Fibroblast of lung (primary cell): ENCODE results near the gene RABL2B. TPM values are rescaled to one million over a fixed set of nuclear protein-coding genes. Genes with fewer than 3 reads are reported as not detected.
A peak's percentile ranks its signal among the peaks of the same experiment; 100 is the strongest.
"Not testable (repeated sequence)": the region's sequence is repeated elsewhere in the genome, so short reads cannot be mapped to it uniquely, and the experiment has no call there.

Experiments used
- DNase-seq, 2 donors: peaks; one replicate each; pipeline versions ENCODE4 v3.0.0 to v3.0.0-alpha.2; 2010; ENCODE audit warnings: low read depth in 2 of 2
- H2AFZ ChIP-seq: 2 replicates; pipeline ENCODE4 v1.5.1; 2012; ENCODE audit warnings: low read length, control low read depth, inconsistent platforms
- H3K27ac ChIP-seq: 2 replicates; pipeline ENCODE4 v1.5.1; 2011; ENCODE audit warnings: low read length, control low read depth; ENCODE audit not compliant: insufficient read depth
- H3K27me3 ChIP-seq: 2 replicates; pipeline ENCODE4 v1.5.1; 2011; ENCODE audit warnings: mild to moderate bottlenecking, low read length; ENCODE audit not compliant: control insufficient read depth, insufficient read depth
- H3K36me3 ChIP-seq: 2 replicates; pipeline ENCODE4 v1.5.1; 2011; ENCODE audit warnings: low read length; ENCODE audit not compliant: control insufficient read depth, insufficient read depth
- H3K4me1 ChIP-seq: 2 replicates; pipeline ENCODE4 v1.5.1; 2011; ENCODE audit warnings: low read length; ENCODE audit not compliant: control insufficient read depth, insufficient read depth; ENCODE audit errors: extremely low read depth
- H3K4me2 ChIP-seq: 2 replicates; pipeline ENCODE4 v1.5.1; 2011; ENCODE audit warnings: low read length, control low read depth; ENCODE audit not compliant: insufficient read depth; ENCODE audit errors: extremely low read depth
- H3K4me3 ChIP-seq, 4 experiments: fragments of 200-600 bp in 1 of 4; sonication (generic) in 1 of 4; replicated peaks in 1 of 4; 2 replicates each; pipeline ENCODE4 v1.5.1; 2011 to 2016; ENCODE audit warnings: low read length in 4 of 4, low read depth in 3 of 4, mild to moderate bottlenecking in 3 of 4, control low read depth in 2 of 4, inconsistent platforms in 1 of 4, mixed read lengths in 1 of 4; ENCODE audit not compliant: insufficient read depth in 1 of 4; ENCODE audit errors: control extremely low read depth in 1 of 4
- H3K79me2 ChIP-seq: 2 replicates; pipeline ENCODE4 v1.5.1; 2012; ENCODE audit warnings: mild to moderate bottlenecking, low read length, inconsistent platforms; ENCODE audit not compliant: control insufficient read depth, insufficient read depth
- H3K9ac ChIP-seq: 2 replicates; pipeline ENCODE4 v1.5.1; 2011; ENCODE audit warnings: mild to moderate bottlenecking, low read length, control low read depth; ENCODE audit not compliant: insufficient read depth
- H3K9me3 ChIP-seq: 2 replicates; pipeline ENCODE4 v1.5.1; 2012; ENCODE audit warnings: low read depth, low read length; ENCODE audit not compliant: control insufficient read depth, insufficient read depth
- H4K20me1 ChIP-seq: 2 replicates; pipeline ENCODE4 v1.5.1; 2011; ENCODE audit warnings: low read length; ENCODE audit not compliant: control insufficient read depth, insufficient read depth; ENCODE audit errors: extremely low read depth
- CTCF ChIP-seq, 2 donors: IDR thresholded peaks in 1 of 2; conservative IDR thresholded peaks in 1 of 2; 1 replicate in 1 of 2; 2 replicates in 1 of 2; pipeline ENCODE4 v1.5.1; 2011 to 2012; ENCODE audit warnings: low read length in 2 of 2, control low read depth in 1 of 2, inconsistent platforms in 1 of 2, low read depth in 1 of 2, mild to moderate bottlenecking in 1 of 2
- polyA plus RNA-seq, 2 donors: library from polyadenylated mRNA; depleted of rRNA in 1 of 2; stranded (reverse) in 1 of 2; unstranded in 1 of 2; fragments of >200 nt; gene quantifications; 2 replicates each; pipeline ENCODE4 v1.2.1, GENCODE V29; 2011 to 2012; ENCODE audit warnings: missing spikeins in 1 of 2
- total RNA-seq: library from RNA; depleted of rRNA; stranded (reverse); fragments of >200 nt; gene quantifications from 2 replicates; pipeline ENCODE4 v1.2.1, GENCODE V29; 2014

RABL2B gene
- total and polyA plus RNA-seq, 2 donors (not counting 1 experiment from before 2014, with no cell fraction given), result 11.4 to 23.6 TPM

DNA sequence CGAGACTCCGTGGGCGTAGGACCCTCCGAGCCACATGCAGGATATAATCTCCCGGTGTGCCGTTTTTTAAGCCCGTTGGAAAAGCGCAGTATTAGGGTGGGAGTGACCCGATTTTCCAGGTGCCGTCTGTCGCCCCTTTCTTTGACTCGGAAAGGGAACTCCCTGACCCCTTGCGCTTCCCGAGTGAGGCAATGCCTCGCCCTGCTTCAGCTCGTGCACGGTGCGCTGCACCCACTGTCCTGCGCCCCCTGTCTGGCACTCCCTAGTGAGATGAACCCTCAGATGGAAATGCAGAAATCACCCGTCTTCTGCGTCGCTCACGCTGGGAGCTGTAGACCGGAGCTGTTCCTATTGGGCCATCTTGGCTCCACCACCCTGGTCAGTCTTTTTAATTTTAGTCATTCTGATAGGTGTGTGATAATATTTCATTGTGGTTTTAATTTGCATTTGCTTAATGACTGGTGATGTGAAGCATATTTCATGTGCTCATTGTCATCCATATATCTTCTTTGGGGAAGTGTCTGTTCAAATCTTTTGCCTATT is 26.4 kb downstream of the RABL2B start:
- H4K20me1 ChIP-seq, result not testable (repeated sequence)
- peak; percentile 7 to 46 for DNase-seq

GRCh38 chr22:50756406-50756805 is 27.0 kb downstream of the RABL2B start:
- H3K36me3 ChIP-seq, H3K27me3 ChIP-seq, H3K4me3 ChIP-seq, H3K4me1 ChIP-seq, H3K79me2 ChIP-seq, H3K9me3 ChIP-seq, DNase-seq, H3K27ac ChIP-seq, H2AFZ ChIP-seq, H3K9ac ChIP-seq, H3K4me2 ChIP-seq, H4K20me1 ChIP-seq: not testable (repeated sequence)

More for the DNA sequence above, 26.4 kb downstream of the RABL2B start:
- not testable (repeated sequence) for H3K4me1 ChIP-seq, H3K9ac ChIP-seq, H3K27ac ChIP-seq, H3K9me3 ChIP-seq, H3K79me2 ChIP-seq, H3K27me3 ChIP-seq, H3K36me3 ChIP-seq
- Histone ChIP-seq H3K4me2 (peak overlapping the region; percentile 64), H3K4me3 (peak overlapping the region; percentile 42 to 86 (median 54)), H2AFZ (peak overlapping the region; percentile 73)
- TF ChIP-seq CTCF (conservative IDR thresholded peaks at IDR 0.05 in 1 of 2, IDR thresholded peaks at IDR 0.05 in 1 of 2; ENCODE audit: low read depth in 1 of 2, low read length in 2 of 2), result peak in 1 of 2 donors; percentile 35

DNA sequence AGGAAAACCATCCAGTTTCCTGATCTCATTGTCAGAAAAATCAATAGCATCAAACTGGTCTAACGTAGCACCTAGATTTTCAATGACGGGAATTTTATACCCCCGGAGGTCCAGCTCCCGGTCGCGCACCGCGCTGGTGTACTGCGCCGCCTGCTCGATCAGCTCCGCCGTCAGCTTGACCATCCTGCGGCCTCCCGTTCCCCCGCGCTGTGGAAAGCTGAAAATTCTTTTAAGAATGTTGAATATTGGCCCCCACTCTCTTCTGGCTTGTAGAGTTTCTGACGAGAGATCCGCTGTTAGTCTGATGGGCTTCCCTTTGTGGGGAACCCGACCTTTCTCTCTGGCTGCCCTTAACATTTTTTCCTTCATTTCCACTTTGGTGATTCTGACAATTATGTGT is 28.2 kb downstream of the RABL2B start:
- not testable (repeated sequence) for H3K79me2 ChIP-seq, H3K27ac ChIP-seq, H3K36me3 ChIP-seq, H2AFZ ChIP-seq, H3K9ac ChIP-seq, H3K4me1 ChIP-seq, H3K9me3 ChIP-seq, H4K20me1 ChIP-seq, H3K4me3 ChIP-seq, H3K4me2 ChIP-seq, H3K27me3 ChIP-seq, DNase-seq

DNA sequence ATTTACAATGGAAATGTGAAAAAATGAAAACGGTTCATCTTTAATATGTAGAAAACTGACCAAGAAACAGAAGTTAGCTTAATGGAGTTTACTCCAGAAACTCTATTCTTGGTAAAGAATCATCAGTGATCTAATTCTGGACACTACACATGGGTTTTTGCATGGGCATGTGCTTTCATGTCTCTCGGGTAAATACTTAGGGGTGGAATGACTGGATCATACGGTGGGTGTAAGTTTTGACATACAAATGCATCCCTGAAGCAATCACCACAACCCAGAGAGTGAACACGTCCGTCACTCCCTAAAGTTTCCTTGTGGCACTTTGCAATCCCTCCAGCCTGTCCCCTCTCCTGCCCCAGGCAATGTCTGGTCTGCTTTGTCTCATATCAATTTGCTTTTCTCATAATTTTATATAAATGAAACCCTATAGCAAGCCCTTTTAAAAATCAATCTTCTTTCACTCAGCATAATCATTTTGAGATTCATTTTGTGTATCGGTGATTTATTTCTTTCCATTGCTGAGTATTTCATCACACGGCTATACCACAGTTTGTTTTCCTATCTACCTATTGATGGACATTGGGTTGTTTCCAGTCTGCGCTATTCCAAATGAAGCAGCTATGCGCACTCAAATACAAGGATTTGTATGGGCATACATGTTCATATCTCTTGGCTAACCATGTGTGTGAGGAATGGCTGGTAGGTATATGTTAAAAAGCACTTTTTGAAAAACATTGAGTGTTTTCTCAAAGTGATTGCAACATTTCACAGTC is 33.9 kb downstream of the RABL2B start:
- H3K4me3 ChIP-seq, H3K4me1 ChIP-seq, H3K79me2 ChIP-seq, H4K20me1 ChIP-seq, H3K36me3 ChIP-seq, H3K27ac ChIP-seq, H3K9ac ChIP-seq, H3K9me3 ChIP-seq, DNase-seq, H3K27me3 ChIP-seq, H3K4me2 ChIP-seq, H2AFZ ChIP-seq: not testable (repeated sequence)

DNA sequence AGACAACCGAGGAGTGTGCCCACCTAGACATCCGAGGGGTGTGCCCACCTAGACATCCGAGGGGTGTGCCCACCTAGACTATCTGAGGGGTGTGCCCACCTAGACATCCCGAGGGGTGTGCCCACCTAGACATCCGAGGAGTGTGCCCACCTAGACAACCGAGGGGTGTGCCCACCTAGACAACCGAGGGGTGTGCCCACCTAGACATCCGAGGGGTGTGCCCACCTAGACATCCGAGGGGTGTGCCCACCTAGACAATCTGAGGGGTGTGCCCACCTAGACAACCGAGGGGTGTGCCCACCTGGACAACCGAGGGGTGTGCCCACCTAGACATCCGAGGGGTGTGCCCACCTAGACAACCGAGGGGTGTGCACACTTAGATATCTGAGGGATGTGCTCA is 34.8 kb downstream of the RABL2B start:
- not testable (repeated sequence) for H3K4me2 ChIP-seq, H2AFZ ChIP-seq, H3K36me3 ChIP-seq, H3K9ac ChIP-seq, H3K4me1 ChIP-seq, H3K9me3 ChIP-seq, H3K27ac ChIP-seq, H3K79me2 ChIP-seq, H3K27me3 ChIP-seq, H4K20me1 ChIP-seq, DNase-seq, H3K4me3 ChIP-seq

DNA sequence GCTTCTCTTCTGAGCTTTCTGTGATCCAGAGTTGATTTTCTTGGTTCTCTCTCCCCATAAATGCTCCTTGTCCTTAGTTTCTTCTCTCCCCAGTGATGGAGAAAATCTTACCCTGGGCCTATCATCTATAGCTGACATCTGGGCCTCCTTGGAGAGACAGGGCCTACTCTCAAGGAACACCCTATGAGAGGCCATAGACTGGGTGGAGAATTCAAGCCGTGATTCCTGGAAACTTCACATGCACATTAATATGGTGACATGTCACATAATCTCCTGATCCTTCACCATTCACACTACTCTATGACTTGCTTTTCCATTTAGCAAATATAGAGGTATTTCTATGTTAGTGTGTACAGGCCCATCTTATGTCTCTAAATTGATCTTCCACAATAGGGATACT is 35.9 kb downstream of the RABL2B start:
- not testable (repeated sequence) for H3K9me3 ChIP-seq, H3K4me1 ChIP-seq, H3K4me3 ChIP-seq, H3K27ac ChIP-seq, H3K9ac ChIP-seq, H3K4me2 ChIP-seq, DNase-seq, H2AFZ ChIP-seq, H3K36me3 ChIP-seq, H3K27me3 ChIP-seq, H3K79me2 ChIP-seq, H4K20me1 ChIP-seq
